HG02970 (cell line): ENCODE results near the gene AQP1.

Source experiments
- ATAC-seq: cut with Tn5 transposase; IDR thresholded peaks from one replicate; pipeline ENCODE4 v1.9.1; 2021; ENCODE audit warnings: mild to moderate bottlenecking, moderate library complexity, moderate number of reproducible peaks; ENCODE audit not compliant: unreplicated experiment, low FRiP score

Gene AQP1

GRCh38 chr7:30970594-30971094, 59.0 kb downstream of the AQP1 start:
- no peak for ATAC-seq

- ATAC-seq = no peak
Measured at GRCh38 chr7:30971440-30971839, 59.8 kb downstream of the AQP1 start.

GRCh38 chr7:30971840-30972563, 60.3 kb downstream of the AQP1 start:
- no peak for ATAC-seq

GRCh38 chr7:30973292-30973691, 61.6 kb downstream of the AQP1 start:
- no peak for ATAC-seq

- no peak for ATAC-seq
Measured at GRCh38 chr7:30973791-30974604, 62.3 kb downstream of the AQP1 start.

- peak; percentile 82 for ATAC-seq
Measured at GRCh38 chr7:30974605-30975255, 63.1 kb downstream of the AQP1 start.
